Chondrocyte (in vitro differentiated cells): ENCODE results near the gene MT4. TPM values are rescaled to one million over a fixed set of nuclear protein-coding genes. Genes with fewer than 3 reads are reported as not detected.
A peak's percentile ranks its signal among the peaks of the same experiment; 100 is the strongest.

Source experiments
- DNase-seq: peaks from one replicate; pipeline ENCODE4 v3.0.0; 2021; ENCODE audit warnings: mixed read lengths, low spot score
- H3K27ac Mint-ChIP-seq: one replicate; pipeline ENCODE4 v1.8.0; 2021; ENCODE audit warnings: mild to moderate bottlenecking, moderate library complexity, mixed read lengths; ENCODE audit not compliant: unreplicated experiment
- H3K27me3 Mint-ChIP-seq: 2 replicates; pipeline ENCODE4 v1.8.0; 2021; ENCODE audit warnings: low read depth, mixed read lengths
- H3K36me3 Mint-ChIP-seq: 2 replicates; pipeline ENCODE4 v1.8.0; 2021; ENCODE audit warnings: low read depth, mixed read lengths
- H3K4me1 Mint-ChIP-seq: 2 replicates; pipeline ENCODE4 v1.8.0; 2021; ENCODE audit warnings: low read depth, mild to moderate bottlenecking, mixed read lengths
- H3K4me3 Mint-ChIP-seq: one replicate; pipeline ENCODE4 v1.8.0; 2021; ENCODE audit warnings: mild to moderate bottlenecking, moderate library complexity, mixed read lengths; ENCODE audit not compliant: unreplicated experiment
- H3K9me3 Mint-ChIP-seq: 2 replicates; pipeline ENCODE4 v1.8.0; 2021; ENCODE audit warnings: low read depth, mixed read lengths
- long read RNA-seq: library from polyadenylated mRNA; stranded (forward); transcript quantifications from one replicate; pipeline ENCODE4 v2.0.0, GENCODE V29; 2021
- total RNA-seq: library from RNA; stranded (reverse); gene quantifications from 3 replicates; pipeline ENCODE4 v1.2.1, GENCODE V29; 2021
- TF ChIP-seq, protein P1 (sequence below): fragments of 200-600 bp; sonication (generic); IDR thresholded peaks from 2 replicates; pipeline ENCODE4 v1.5.0; 2021; ENCODE audit warnings: antibody characterized with exemption, mild to moderate bottlenecking, moderate library complexity

The MT4 gene
- total RNA-seq: not detected in 3 replicates
- long read RNA-seq: 0 reads

DNA sequence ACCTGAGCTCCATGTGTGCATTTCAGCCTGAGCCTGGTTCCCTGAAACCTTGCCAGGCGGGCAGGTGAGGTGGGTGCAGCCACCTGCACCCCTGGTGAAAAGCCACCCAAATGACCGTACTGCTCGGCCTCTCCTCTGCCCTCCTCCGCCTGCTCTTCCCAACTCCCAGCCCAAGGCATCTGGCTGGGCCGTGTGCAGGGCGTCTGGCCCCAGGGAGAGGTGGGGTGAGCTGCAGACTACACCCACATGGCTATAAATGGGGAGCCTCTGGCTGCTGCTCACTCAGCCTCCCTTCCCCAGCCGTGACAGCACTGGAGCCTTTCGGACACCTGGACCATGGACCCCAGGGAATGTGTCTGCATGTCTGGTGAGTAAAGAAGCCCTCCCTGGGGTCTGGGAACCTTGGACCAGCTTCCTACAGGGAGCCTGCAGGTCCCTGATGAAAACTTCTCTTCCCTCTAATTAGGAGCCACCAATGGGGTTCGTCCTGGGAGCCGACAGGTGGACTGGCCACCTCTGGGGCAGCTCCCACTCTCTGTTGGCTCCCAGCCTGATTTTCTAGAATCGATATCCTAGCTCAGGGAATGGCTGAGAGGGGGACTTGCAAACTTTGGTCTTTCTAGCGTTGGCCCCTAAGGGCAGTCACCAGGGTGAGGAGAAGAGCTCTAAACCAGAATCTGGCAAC, at the start of gene MT4:
TSS of gene MT4 (plus strand) at position 281 of the 685 bp plus-strand sequence. CDS start at position 337, 56 bp downstream.
- Mint-ChIP-seq H3K27ac (no peak within 1 kb of the TSS), H3K4me1 (no peaks in the 10 kb centered on the region), H3K27me3 (peaks cover 24% of the 10 kb centered on the region), H3K9me3 (no peaks in the 10 kb centered on the region), H3K4me3 (no peak within 1 kb of the TSS), H3K36me3 (no peaks in the 10 kb centered on the region)
- TF ChIP-seq, protein P1, sequence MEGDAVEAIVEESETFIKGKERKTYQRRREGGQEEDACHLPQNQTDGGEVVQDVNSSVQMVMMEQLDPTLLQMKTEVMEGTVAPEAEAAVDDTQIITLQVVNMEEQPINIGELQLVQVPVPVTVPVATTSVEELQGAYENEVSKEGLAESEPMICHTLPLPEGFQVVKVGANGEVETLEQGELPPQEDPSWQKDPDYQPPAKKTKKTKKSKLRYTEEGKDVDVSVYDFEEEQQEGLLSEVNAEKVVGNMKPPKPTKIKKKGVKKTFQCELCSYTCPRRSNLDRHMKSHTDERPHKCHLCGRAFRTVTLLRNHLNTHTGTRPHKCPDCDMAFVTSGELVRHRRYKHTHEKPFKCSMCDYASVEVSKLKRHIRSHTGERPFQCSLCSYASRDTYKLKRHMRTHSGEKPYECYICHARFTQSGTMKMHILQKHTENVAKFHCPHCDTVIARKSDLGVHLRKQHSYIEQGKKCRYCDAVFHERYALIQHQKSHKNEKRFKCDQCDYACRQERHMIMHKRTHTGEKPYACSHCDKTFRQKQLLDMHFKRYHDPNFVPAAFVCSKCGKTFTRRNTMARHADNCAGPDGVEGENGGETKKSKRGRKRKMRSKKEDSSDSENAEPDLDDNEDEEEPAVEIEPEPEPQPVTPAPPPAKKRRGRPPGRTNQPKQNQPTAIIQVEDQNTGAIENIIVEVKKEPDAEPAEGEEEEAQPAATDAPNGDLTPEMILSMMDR: no peak
- no peak for DNase-seq

DNA sequence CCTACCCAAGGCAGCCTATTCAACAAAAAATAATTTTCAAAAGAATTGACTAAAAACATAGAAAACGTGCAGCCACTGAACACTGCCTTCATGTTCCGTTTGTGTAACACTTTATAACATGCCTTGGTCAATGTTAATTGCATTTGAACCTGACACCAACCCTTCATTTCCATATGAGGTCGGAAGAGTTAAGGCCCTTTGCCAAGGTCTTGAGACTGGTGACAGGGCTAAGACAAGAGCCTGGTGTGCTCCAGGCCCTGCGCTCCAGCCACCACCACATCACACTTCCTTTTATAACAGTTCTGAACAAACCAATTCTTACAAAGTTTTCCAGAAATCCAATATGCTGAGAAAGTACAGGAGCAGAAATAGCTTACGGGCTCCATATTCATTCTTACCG, 49.2 kb upstream of the MT4 start:
- Mint-ChIP-seq H3K36me3 (peaks cover 6% of the 10 kb centered on the region), H3K9me3 (no peaks in the 10 kb centered on the region), H3K4me3 (peak overlapping the region; percentile 52), H3K27ac (peak overlapping the region; percentile 62), H3K4me1 (peaks cover 68% of the 10 kb centered on the region), H3K27me3 (no peaks in the 10 kb centered on the region)
- no peak for DNase-seq
- TF ChIP-seq, protein P1: no peak

DNA sequence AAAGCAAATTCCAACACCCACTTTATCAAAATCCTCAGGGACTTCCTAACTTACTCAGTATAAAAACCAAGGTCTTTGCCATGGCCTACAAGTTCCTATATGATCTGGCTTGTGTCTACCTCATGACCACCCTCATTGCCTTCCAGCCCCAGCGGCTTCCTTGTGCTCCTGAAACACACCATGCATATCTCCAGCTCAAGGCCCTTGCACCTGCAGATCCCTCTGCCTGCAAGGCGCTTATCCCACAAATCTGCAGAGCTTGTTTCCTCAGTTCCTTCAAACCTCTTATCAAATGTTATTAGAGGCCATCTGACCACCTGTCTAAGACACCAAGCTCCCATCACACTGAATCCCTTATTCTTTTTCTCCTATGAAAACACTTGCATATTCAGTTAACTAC, 47.7 kb upstream of the MT4 start:
- H3K36me3 Mint-ChIP-seq: peaks cover 4% of the 10 kb centered on the region
- peaks cover 58% of the 10 kb centered on the region for H3K4me1 Mint-ChIP-seq
- H3K27ac Mint-ChIP-seq: peak overlapping the region; percentile 57
- no peaks in the 10 kb centered on the region for H3K9me3 Mint-ChIP-seq
- TF ChIP-seq, protein P1: no peak
- DNase-seq: no peak
- no peak overlapping the region for H3K4me3 Mint-ChIP-seq
- H3K27me3 Mint-ChIP-seq: no peaks in the 10 kb centered on the region

DNA sequence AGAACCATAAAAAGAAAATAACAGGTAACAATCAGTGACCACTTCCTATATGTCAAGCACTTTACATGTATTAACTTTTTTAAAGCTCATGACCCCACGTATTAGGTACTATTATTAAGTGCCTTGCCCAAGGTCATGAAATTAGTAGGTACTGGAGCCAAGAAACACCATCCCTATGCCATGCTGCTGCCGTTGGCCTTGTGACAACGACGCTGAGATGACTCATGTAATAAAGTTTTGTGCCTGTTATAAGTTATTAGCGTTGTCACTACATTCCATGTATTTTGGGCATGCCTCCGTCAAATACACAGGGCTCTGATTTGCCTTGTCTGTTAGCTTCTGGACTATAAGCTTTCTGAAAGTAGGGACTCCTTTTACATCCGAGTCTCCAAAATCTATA, 46.4 kb upstream of the MT4 start:
- no peak for DNase-seq
- H3K36me3 Mint-ChIP-seq: peaks cover 2% of the 10 kb centered on the region
- H3K4me3 Mint-ChIP-seq: peak overlapping the region; percentile 82
- no peaks in the 10 kb centered on the region for H3K27me3 Mint-ChIP-seq
- H3K4me1 Mint-ChIP-seq: peaks cover 58% of the 10 kb centered on the region
- H3K9me3 Mint-ChIP-seq: no peaks in the 10 kb centered on the region
- H3K27ac Mint-ChIP-seq: no peak overlapping the region
- TF ChIP-seq, protein P1: no peak

DNA sequence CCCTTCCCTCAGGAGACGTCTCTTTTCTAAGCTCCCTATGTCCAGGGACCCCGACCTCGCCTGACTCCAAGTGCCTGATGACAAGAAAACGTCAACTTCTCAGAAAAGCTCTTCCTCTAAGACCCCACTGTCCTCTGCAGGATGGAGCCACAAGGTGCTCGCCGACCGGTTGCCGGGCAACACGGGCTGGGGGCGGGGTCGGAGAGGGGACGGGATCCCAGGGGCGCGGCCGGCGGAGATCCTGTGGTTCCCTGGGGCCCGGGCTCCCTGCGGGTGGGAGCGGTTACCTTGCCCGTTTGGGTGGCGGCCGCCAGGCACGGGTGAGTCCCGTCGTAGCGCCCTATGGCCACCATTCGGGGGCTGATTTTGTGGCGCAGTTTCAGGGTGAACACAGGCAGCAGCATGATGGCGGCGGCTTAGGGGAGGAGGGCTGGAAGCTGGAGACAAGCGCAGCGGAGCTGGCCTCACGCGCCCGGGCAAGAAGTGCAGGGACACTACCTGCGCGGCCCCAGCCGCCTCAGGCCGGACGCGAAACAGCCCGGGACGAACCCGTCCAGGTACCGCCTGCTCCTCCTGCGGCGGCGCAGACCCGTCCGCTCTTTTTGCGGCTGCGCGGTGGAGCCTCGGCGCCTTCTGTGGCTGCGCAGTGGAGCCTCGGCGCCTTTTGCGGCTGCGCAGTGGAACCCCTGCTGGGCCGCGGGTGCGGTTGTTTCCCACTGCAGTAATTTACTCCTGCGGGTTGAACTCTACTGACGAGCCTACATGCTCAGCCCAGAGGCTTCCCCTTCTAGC, 45.2 kb upstream of the MT4 start, which contains the start of gene BBS2:
TSS of gene BBS2 (minus strand) at position 566 of the 792 bp plus-strand sequence. CDS start at position 404, 162 bp downstream.
- Mint-ChIP-seq H3K9me3 (no peaks in the 10 kb centered on the region), H3K4me1 (peaks cover 50% of the 10 kb centered on the region), H3K27ac (peak within 1 kb of the TSS; percentile 86), H3K36me3 (no peaks in the 10 kb centered on the region), H3K4me3 (peak within 1 kb of the TSS; percentile 82), H3K27me3 (no peaks in the 10 kb centered on the region)
- TF ChIP-seq, protein P1: peak; percentile 33
- DNase-seq: peak; percentile 93
